ENCODE results near the gene REPS1. TPM values are rescaled to one million over a fixed set of nuclear protein-coding genes. Genes with fewer than 3 reads are reported as not detected.
A peak's percentile ranks its signal among the peaks of the same experiment; 100 is the strongest.
"Not testable (repeated sequence)": the region's sequence is repeated elsewhere in the genome, so short reads cannot be mapped to it uniquely, and the experiment has no call there.

Gene REPS1, protein sequence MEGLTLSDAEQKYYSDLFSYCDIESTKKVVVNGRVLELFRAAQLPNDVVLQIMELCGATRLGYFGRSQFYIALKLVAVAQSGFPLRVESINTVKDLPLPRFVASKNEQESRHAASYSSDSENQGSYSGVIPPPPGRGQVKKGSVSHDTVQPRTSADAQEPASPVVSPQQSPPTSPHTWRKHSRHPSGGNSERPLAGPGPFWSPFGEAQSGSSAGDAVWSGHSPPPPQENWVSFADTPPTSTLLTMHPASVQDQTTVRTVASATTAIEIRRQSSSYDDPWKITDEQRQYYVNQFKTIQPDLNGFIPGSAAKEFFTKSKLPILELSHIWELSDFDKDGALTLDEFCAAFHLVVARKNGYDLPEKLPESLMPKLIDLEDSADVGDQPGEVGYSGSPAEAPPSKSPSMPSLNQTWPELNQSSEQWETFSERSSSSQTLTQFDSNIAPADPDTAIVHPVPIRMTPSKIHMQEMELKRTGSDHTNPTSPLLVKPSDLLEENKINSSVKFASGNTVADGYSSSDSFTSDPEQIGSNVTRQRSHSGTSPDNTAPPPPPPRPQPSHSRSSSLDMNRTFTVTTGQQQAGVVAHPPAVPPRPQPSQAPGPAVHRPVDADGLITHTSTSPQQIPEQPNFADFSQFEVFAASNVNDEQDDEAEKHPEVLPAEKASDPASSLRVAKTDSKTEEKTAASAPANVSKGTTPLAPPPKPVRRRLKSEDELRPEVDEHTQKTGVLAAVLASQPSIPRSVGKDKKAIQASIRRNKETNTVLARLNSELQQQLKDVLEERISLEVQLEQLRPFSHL
- 42.2 TPM for total RNA-seq

DNA sequence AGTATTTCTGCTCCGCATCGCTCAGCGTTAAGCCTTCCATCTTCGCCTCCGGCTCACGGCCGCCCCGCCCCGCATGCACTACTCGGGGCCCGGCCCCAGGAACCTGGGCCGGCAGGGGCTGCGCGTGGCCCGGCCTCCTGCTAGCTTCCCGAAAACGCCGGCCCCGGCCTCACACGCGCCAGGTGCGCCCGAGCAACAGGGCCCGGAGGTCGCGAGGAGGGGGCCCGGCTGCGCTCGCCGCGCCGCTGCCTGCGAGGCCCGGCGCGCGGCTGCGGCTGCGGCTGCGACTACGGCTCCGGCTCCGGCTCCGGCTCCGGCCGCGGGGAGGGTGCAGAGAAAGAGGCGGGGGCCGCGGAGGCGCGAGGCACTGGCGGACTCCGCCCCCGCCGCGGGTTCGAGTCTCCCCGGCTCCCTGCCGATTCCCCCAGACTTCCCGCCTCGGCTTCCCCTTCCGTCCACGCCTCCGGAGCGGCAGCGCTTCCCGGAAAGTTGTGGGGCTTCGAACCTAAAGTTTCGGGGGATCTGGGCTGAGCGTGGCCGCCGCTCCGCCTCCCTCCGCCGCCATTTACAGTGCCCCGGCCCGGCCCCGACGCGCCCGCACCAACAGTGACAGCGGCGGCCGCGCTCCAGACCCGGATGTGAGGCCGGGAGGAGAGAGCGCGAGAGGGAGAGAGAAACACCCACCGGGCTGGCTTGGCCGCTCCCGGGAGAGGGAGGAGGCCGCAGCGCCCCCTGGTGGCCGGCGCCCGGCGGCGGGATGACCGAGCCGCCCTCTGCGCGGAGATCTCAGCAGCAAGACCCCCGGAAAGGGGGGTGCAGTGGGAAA, at the start of gene REPS1:
TSS of gene REPS1 (minus strand) at position 611 of the 826 bp plus-strand sequence. CDS start at position 40, 571 bp downstream.
- ATAC-seq = peak; percentile 97

DNA sequence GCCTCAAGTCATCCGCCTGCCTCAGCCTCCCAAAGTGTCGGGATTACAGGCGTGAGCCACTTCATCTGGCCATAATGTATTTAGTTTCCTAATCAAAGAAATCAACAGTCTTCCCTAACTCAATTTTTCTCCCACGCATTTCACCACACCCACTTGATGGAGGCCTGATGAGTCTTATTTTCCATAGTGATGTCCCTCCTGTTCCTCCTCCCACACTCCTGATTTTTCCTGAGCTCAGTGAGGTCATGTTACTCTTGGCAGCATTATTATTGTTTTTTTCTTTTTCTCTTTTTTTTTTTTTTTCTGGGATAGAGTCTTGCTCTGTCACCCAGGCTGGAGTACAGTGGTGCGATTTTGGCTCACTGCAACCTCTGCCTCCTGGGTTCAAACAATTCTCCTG, 49.4 kb upstream of the REPS1 start:
- ATAC-seq = no peak

DNA sequence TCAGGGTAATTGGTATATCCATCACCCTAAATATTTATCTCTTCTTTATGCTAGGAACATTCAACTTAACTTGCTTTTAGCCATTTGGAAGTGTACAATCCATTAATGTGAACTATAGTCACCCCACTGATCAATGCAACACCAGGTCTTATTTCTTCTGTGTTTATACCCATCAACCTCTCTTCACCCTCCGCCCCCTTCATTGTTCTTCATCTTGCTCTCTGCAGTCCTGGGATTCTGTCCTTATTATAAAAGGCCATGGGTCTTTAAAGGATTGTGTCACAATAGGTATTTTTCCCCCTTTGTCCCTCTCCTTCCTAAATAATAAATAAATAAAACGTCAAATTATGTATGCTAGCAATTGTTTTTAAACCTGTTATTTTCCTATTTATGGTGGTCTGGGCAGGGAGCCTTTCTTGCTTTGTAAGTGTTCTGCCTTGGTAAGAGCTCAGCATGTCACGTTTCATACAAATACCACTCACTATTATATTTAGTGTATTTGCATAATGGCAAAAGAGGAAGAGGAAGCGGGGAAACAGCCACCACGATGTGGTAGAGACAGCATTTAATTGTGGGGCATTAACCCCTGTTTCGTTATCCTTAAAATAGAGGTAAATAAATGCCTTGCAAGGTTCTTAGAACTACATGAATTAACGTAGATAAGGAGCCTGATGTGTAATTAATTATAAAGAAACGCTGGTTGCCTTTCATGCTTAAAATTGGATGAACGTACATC, 42.3 kb upstream of the REPS1 start:
- ATAC-seq = no peak

DNA sequence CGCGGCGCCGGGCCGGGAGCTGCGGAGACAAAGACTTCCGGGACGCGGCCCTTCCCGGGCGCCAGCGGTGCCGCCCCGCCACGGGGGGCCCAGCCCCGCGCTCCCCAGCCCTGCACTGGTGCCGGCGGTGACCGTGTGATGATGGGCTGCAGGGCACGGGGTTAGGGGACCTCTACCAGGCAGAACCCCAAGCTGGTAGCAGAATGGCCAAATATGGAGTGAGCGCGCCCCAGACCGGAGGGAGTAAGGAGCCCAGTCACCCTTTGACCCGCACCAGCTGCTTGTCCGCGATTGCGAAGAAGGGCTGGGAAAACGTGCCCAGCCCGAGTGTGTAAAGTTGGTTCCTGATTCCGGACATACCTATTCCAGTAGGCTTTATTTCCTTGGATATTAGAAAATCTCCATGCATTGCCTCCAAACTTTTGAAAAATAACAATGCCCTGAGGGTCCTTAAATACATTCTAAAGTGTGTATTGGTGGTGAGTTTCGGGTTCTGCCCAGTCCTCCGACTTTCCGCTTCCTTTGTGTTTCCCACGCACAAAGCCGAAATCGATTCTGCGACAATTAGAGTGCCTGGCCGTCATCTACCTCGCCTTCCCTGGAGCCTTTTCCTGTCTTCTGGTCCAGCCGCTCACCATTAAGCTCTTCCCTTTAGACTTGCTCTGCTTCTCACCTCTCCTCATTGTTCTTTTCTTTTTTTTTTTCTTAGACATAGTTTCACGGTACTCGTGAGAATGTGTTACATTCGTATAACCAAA, 41.6 kb upstream of the REPS1 start:
- ATAC-seq = peak; percentile 52

DNA sequence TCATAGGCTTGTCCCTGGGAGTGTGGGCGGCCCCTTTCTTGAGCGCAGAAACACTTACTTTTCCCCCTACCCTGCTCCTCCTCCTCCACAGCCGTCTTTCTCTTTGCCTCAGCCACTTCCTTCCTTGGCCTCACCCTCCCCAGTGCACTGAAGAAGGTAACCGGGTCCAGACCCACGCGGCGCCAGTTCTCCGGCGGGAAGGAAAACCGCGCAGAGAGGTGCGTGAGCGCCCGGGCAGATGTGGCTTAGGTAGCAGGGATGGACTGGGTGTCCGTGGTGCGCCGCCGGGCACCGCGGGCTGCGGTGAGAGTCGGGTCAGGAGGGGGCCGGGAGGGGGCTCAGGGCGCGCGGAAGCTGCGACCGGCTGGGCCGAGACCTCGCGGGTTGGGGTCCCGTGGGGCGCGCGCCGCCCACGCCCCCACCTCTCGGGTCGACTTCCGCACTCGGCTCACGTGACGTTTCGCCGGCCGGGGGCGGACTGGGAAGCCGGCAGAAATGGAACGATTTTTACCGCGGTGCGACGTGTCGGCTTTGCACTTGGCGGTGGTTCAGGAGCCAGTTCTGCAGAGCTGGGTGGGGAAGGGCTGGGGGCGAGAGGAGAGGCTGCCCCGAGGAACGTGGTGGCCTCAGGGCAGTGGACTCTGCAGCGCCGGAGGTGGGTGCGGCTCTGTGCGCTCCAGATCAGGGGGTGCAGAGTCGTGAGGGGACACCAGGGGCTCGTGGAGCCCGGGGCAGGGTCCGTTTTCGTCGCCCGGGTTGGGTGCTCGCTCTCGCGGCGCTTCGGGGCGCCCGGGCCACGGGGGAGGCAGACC, 40.8 kb upstream of the REPS1 start, which contains the start of gene ABRACL:
TSS of gene ABRACL (plus strand) at position 88 of the 812 bp plus-strand sequence. CDS start 5,416 bp downstream, outside the sequence.
- peak; percentile 84 for ATAC-seq

DNA sequence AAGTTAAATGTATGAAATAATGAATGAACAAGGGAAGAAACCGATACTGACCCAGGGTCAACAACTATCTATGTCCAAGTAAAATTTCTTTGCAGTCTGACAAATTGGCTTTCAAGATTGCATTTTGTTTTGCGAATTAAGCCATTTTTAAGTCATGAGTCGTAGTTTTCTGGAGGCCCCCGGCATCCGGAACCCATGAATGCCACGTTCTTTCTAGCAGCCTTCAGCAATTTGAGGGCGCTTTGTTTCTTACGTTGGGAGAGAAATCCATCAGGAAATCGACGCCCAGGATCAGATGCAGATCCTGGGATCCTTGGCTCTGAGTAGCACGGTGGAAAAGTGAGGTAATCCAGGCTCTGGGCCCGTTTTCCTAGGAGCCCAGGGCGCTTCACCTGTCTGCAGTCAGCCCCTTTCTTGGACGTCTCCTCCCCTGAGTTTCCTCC, 40.2 kb upstream of the REPS1 start:
- no peak for ATAC-seq

DNA sequence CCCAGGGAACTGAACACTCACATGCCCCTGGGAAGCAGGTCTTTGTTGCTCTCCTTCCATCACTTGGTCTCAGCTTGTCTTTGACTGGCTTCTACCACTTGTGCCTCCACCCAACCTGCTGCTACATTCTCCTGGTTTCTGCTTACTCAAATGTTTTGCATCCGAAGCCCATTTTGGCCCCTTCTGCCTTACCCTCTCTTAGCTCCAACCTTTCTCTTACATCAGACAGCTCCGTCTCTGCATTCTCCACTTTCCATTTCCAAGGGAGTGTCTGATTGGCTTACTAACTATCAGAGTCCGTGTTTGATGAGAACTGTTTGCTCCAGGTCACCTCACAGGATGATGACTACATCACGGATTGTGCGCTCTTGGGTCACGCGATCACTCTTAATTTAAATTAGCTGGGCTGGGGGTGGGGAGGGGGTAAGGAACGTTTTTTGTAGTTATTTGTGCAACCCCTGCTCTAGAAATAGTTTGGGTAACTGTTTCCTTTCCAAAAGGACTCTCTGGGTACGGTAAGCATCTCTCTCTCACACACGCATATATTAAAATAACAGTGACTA, 39.6 kb upstream of the REPS1 start:
- ATAC-seq = peak; percentile 30

DNA sequence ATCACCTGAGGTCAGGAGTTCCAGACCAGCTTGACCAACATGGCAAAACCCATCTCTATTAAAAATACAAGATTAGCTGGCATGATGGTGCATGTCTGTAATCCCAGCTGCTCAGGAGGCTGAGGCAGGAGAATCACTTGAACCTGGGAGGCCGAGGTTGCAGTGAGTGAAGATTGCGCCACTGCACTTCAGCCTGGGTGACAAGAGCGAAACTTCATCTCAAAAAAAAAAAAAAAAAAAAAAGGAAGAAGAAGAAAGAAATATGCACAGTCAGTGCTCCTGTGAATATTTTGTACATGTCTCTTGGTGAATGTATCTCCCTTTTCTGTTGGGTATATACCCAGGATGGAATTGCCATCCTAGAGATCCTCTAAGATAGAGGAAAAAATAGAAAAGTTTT, 37.4 kb upstream of the REPS1 start:
- ATAC-seq = not testable (repeated sequence)

DNA sequence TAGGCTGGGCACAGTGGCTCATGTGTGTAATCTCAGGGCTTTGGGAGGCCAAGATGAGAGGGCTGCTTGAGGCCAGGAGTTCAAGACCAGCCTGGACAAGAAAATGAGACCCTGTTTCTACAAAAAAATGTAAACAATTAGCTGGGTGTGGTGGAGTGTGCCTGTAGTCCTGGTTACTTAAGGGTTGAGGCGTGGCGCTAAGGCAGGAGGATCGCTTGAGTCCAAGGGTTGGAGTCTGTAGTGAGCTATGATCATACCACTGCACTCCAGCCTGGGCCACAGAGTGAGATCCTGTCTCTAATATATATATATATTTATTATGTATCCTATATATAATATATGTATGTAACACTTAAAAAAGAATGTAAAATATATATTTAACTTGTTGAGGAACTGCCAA, 32.6 kb upstream of the REPS1 start:
- no peak for ATAC-seq

DNA sequence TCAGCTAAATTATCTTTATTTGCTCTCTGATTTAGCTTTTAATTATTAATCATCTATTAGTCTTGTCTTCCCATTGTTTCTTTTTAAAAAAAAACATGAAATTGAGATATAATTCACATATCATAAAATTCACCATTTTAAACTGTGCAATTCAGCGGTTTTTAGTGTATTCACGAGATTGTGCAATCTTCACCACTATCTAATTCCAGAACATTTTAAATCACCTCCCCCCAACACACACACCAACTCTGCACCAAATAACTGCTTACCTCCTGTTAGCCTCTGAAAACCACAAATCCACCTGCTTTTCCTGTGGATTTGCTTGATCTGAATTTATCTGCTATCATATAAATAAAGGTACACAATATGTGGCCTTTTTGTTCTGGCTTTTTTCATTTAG, 31.7 kb upstream of the REPS1 start:
- no peak for ATAC-seq

DNA sequence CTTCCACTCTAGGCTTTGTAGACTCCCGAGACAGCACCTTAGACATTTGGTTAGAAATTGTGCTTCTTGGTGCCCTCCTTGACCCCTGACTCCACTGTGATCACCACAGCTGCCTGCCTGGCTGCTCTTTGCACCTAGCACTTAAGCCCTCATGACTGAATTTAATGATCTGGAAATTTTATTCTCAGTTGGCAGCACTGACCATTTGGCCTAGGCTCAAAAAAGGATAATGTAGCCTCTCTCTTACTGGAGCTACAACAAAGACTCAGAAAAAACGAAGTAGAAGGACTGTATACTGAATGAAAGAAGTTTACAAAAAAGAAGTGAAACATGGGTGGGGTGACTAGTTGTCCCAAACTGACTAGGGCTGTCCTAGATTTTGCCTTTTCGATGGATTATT, 29.2 kb upstream of the REPS1 start:
- no peak for ATAC-seq

DNA sequence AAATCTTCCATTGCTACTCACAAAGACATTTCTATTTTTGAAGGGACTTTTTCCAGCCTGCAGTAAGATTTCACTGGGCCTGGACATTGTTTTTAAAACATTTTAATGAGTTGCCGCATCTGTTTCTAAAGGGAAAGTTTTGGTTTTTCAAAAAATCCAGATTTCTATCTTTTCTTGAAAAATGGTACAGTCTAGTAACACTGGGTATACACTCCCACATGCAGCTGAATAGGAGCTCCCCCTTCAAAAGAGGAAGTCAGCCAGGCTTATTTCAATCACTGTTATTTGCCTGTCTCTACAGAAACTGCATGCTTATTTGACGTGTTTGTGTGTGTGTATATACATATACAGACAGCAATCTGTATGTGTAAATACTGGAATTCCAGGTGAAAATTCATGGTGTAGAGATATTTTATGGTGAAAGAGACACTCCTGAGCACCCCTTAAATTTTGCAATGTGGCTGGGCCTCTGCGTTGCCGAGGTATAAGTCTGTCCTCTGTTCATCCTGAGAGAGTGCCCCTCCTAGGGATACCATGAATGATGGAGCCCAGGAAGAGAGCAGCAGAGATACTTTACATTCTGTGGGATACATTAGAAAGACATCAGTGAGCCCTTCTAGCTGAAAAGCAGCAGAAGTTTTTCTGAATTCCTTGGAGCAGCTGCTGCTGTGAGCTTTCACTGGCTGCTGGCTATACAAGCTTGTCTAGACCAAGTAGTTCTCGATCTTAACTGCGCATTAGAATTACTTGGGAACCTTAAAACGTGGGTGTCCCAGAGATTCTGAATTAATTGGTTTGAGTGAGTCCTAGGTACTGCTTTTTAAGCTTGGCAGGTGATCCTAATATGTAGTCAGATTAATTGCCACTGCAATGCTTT, 28.5 kb upstream of the REPS1 start:
- ATAC-seq = no peak

DNA sequence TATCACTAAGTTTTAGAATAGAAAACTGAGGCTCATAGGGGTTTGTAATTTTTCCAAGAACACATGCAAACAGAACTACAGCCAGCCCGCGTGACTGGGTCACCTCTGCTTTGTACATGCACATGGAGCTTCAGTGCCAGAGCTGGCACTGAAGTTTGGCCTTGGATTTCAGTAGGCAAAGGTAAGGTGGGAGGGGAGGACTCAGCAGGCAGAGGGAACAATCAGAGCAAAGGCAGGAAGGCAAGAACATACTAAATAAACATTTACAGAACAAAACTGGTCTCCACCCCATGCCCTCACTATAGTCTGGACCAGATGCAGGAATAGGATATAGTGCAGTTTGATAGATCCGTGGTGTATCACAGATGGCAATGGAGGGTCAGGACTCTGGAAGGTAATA, 26.9 kb upstream of the REPS1 start:
- no peak for ATAC-seq

DNA sequence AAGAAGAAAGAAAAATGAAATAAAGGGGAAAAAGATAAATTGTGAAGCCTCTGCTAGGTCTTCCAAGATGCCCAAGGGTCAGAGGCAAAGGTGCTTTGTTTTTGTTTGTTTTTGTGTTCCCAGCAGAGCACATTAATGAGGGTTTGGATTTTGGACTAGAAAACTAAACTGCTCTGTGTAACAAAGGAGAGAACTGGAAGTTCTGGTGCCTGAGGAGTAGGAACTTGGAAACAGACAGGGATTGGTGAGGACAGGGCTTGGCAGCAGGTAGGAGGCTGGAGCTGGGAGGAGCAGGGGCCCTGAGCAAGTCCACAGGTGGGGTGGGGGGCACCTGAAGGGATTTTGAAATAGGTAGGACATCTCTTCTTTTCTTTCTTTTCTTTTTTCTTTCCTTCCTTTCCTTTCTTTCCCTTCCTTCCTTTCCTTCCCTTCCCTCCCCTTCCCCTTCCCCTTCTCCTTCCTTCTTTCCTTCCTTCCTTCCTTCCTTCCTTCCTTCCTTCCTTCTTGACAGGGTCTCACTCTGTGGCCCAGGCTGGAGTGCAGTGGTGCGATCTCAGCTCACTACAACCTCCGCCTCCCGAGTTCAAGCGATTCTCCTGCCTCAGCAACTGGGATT, 25.2 kb upstream of the REPS1 start:
- no peak for ATAC-seq

DNA sequence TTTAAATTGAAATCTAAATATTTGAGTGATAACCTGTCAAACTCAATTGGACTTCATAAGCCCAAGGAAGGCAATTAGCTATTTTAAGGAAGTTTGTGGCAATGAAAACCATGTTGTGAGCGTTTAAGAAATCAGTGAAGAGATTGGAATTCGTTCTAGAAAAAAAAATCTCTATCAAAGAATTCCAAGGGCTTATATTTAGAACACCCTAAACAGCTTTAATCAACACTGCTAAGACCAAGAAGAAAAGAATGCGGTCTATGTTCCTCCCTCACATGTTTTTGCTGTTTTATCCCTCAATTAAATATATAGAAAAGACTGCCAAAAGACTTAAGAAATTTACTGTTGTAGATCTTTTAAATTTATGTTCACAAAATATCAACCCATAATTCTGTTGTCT, 23.9 kb upstream of the REPS1 start:
- ATAC-seq = no peak

DNA sequence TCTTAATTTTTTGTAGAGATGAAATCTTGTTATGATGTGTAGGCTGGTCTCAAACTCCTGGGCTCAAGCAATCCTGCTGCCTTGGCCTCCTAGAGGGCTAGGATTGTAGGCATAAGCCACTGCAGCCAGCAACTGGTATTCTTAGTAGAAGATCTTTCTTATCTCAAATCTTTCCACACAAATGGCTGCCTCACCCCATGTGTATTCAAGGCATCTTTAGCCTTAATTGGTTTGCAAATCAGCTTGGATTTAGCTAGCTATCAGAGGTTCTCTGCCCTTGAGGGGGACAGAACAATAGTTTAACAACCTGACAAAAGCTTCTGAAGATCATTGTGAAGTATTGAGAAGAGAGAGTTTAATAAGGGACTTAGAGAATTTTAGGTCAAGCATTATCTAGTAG, 22.6 kb upstream of the REPS1 start:
- ATAC-seq = no peak

DNA sequence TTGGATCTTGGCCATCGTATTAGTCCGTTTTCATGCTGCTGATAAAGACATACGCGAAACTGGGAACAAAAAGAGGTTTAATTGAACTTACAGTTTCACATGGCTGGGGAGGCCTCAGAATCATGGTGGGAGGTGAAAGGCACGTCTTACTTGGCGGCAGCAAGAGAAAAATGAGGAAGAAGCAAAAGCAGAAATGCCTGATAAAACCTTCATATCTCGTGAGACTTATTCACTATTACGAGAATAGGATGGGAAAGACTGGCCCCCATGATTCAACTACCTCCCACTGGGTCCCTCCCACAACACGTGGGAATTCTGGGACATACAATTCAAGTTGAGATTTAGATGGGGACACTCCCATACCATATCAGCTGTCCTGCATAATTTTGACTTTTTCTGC, 20.1 kb upstream of the REPS1 start:
- ATAC-seq = no peak

DNA sequence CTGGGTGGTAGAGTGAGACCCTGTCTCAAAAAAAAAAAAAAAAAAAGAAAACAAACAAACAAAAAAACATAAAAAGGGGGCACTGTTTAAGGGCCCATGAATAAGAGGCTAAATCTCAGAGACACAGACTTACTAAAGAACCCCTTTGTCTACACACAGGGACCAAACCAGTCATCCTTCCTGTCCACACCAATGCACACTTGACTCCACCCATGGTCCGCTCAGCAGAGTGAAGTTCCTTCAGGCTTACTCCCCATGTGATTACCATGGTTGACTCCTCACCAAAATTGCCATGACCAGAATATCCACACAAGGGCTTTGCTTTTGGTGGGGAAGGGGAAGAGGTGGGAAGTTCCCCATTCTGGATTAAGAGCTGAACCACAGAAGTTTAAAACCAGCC, 19.4 kb upstream of the REPS1 start:
- no peak for ATAC-seq

DNA sequence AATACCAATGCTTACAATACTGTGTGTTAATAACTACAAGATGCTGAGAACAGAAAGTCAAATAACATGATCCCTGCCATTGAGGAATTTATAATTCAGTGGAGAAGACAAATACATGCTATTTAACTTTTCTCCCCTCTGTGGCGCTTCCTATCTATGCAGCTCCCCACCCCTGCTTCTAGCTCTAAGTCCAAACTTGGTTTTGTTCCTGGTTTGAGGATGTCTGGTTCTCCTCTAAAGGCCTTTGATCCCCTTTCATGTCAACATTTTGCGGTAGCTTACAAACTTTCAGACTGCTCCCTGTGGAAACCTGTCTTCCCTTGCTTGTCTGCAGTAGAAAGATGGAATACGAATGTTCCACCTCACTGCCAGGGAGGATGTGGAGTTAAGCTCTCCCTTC, 18.4 kb upstream of the REPS1 start:
- no peak for ATAC-seq
